Hematopoietic multipotent progenitor cell treated with erythropoietin and hydrocortisone succinate and interleukin-3 and kit ligand, for 8 days (in vitro differentiated cells): ENCODE results near the gene CNOT4.
"Not testable (repeated sequence)": the region's sequence is repeated elsewhere in the genome, so short reads cannot be mapped to it uniquely, and the experiment has no call there.

Source experiments
- DNase-seq: peaks from one replicate; pipeline ENCODE4 v3.0.0-alpha.2; 2015

The CNOT4 gene

GRCh38 chr7:135449436-135449835 is 60.5 kb downstream of the CNOT4 start:
- no peak for DNase-seq

- DNase-seq: no peak
Measured at GRCh38 chr7:135448753-135449152, 61.1 kb downstream of the CNOT4 start.

- peak; percentile 40 for DNase-seq
Measured at GRCh38 chr7:135447748-135448147, 62.2 kb downstream of the CNOT4 start.

- no peak for DNase-seq
Measured at GRCh38 chr7:135445690-135446089, 64.2 kb downstream of the CNOT4 start.

GRCh38 chr7:135445266-135445665 is 64.6 kb downstream of the CNOT4 start:
- DNase-seq: not testable (repeated sequence)

- DNase-seq: no peak
Measured at GRCh38 chr7:135441791-135442190, 68.1 kb downstream of the CNOT4 start.

- no peak for DNase-seq
Measured at GRCh38 chr7:135434047-135434446, 75.9 kb downstream of the CNOT4 start.

- no peak for DNase-seq
Measured at GRCh38 chr7:135430626-135431025, 79.3 kb downstream of the CNOT4 start.

- no peak for DNase-seq
Measured at GRCh38 chr7:135428879-135429278, 81.0 kb downstream of the CNOT4 start.

- no peak for DNase-seq
Measured at GRCh38 chr7:135428011-135428410, 81.9 kb downstream of the CNOT4 start.

GRCh38 chr7:135427166-135427565 is 82.7 kb downstream of the CNOT4 start:
- DNase-seq: no peak

- DNase-seq: no peak
Measured at GRCh38 chr7:135425036-135425435, 84.9 kb downstream of the CNOT4 start.

GRCh38 chr7:135420786-135421185 is 89.1 kb downstream of the CNOT4 start:
- DNase-seq: no peak

- no peak for DNase-seq
Measured at GRCh38 chr7:135416431-135416830, 93.5 kb downstream of the CNOT4 start.

GRCh38 chr7:135414850-135415439 is 95.0 kb downstream of the CNOT4 start:
- peak; percentile 80 for DNase-seq

GRCh38 chr7:135414208-135414607 is 95.7 kb downstream of the CNOT4 start:
- DNase-seq: no peak

GRCh38 chr7:135411098-135411497 is 98.8 kb downstream of the CNOT4 start:
- DNase-seq: no peak

GRCh38 chr7:135410543-135410942 is 99.4 kb downstream of the CNOT4 start:
- DNase-seq: no peak

- peak; percentile 66 for DNase-seq
Measured at GRCh38 chr7:135409845-135410542, 99.9 kb downstream of the CNOT4 start.

- peak; percentile 16 for DNase-seq
Measured at GRCh38 chr7:135407884-135408283, 102.0 kb downstream of the CNOT4 start.

GRCh38 chr7:135406918-135407317 is 103.0 kb downstream of the CNOT4 start:
- no peak for DNase-seq

- DNase-seq: no peak
Measured at GRCh38 chr7:135405969-135406368, 103.9 kb downstream of the CNOT4 start.

GRCh38 chr7:135403302-135403701 is 106.6 kb downstream of the CNOT4 start:
- DNase-seq: no peak

GRCh38 chr7:135397689-135398088 is 112.2 kb downstream of the CNOT4 start:
- peak; percentile 48 for DNase-seq

GRCh38 chr7:135392701-135393100 is 117.2 kb downstream of the CNOT4 start:
- DNase-seq: no peak
